NCI-H526 treated with DMSO at 0.1 percent for 48 hours (cell line): ENCODE data around the gene SELE.

Experiments used
- DNase-seq: peaks from one replicate; lab custom pipeline; 2025; lab: John Stamatoyannopoulos, UW

SELE gene

DNA sequence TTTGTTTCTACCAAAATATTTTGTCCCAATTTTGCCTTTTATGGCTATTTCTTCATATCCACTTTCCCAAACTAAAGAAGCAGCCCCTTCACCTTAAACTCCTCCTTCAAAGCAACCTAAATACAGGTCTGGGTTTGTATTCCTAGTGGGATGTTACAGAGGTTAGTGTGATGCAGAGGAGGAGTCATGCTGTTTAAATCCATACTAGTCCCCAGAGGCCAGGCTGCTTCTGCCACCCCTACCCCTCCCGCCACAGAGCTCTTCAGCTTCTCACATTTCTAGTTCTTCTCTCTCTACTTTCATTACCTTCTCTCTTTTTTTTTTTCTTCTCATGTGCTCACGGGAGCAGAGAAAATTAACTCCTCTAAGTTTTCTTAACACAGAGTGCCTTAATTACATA, 51.8 kb downstream of the SELE start:
- DNase-seq = peak; percentile 15

DNA sequence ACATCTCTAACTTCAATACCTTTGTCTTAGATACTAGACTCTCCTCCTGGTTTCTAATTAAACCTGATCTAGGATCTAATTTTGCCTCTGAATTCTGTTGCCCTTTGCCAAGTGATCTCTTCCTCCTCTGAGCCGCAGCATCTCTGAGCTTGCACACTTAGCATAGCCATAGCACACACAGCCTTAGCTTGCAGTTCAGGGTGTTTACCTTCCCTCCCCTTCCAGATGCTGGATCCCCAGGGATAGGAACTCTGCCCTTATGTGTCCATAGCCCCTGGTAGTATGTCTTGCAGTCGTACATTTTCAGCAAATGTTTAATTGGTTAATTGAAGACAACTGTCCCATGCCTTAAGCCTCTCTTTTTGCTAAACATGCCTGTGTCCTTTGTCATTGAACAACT, 52.7 kb downstream of the SELE start:
- DNase-seq = no peak

DNA sequence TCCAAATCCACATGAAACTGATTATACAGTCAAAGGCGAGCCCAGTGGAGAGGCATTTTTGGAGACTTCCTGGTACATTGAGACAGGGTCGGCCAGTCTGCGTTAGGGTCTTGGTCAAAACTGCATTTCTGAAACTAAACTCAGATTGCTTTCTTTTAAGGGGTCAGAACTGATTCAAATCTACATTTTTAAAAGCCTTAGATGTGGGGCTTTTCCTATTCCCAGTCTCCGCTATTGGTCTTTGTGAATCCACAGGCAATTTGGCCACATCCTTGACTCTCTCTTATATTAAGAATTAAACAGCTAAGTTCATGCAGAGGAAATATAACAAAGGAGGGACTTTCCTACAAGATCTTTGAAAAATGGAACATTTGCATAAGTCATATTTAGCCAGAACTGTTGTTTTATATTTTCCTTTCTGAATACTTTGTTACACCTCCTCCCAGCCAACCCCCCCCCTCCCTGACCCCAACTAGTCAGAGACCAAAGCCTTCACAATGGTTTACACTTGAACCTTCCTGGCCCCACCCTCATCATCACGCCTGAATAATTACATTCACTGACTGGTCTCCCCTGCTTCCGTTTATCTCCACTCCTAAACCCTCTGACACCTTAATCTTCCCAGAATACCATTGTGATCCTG, 53.4 kb downstream of the SELE start:
- DNase-seq = no peak

DNA sequence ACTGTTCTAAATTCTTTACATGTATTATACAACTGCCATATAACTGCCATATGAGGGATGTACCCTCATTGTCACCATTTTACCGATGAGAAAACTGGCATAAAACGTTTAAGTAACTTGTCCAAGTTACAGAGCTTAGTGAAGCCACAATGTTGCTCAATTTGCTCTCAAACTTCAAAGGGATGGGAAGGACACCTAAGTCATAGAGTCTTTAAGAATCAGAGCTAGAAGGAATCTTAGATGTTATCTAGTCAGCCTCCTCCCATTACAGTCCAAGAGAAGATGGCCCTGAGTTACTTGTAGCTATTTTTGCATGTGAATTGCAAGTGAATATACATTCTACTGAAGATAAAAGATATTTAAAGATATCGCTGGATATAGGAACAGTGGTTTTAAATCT, 54.2 kb downstream of the SELE start:
- no peak for DNase-seq

DNA sequence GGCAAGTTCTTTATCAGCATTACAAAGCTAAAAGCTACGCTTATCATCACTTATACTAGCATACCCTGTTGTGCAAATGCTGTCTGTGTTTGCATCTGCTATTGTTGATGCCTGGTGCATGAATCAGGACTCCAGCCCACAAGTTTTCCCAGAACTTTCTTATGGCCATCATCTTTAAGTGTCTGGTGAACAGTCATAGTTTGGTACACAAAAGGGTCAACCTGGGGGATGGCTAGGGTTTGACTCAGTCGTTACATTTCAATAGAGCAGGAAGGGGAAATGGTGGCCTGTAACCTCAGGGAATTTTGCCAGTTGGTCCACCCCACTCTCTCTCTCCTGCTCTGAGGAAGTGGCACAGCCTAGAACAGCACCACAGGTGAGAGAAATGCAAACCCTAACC, 57.9 kb downstream of the SELE start:
- no peak for DNase-seq
